HG02678 (cell line): ENCODE data around the gene CUL9.

Experiments used
- ATAC-seq: cut with Tn5 transposase; IDR thresholded peaks from one replicate; pipeline ENCODE4 v1.9.1; 2021; ENCODE audit warnings: mild to moderate bottlenecking, moderate library complexity; ENCODE audit not compliant: unreplicated experiment

CUL9 gene

GRCh38 chr6:43269273-43270007, 87.4 kb downstream of the CUL9 start:
- ATAC-seq: no peak

GRCh38 chr6:43271103-43271815, 89.3 kb downstream of the CUL9 start:
- no peak for ATAC-seq

GRCh38 chr6:43271944-43272343, 89.9 kb downstream of the CUL9 start:
- ATAC-seq: no peak

DNA sequence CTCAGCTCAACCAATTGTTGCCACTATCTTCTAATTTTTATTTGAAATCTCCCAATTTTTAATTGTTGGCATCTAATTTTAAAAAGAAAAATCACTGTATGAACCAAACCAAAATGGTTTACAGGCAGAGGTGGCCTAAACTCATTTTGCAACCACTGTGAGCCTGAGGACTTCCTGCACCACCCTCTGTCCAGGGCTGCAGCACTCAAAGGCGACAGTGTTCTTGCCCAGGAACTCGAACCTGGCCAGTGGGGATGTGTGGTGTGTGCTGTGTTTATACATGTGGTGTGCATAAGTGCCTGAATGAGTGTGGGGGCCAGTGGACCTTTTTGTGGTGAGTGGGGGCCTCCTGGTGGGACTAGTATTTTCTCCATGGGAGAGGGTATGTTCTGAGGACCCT, 91.7 kb downstream of the CUL9 start:
- no peak for ATAC-seq
